Neural cell (in vitro differentiated cells): ENCODE data around the gene PTPRT.

ENCODE experiments used
- CTCF ChIP-seq: fragments of 450-650 bp; IDR thresholded peaks from 2 replicates; pipeline ENCODE4 v1.5.1; 2014; ENCODE audit warnings: antibody characterized with exemption, mild to moderate bottlenecking, moderate library complexity; ENCODE audit not compliant: poor library complexity, severe bottlenecking
- EZH2 ChIP-seq: fragments of 200-600, 300-800 bp; shearing (Covaris generic), sonication (generic); IDR thresholded peaks from 2 replicates; pipeline ENCODE4 v1.6.1; 2014; ENCODE audit warnings: antibody characterized with exemption, low read length, borderline replicate concordance, mild to moderate bottlenecking; ENCODE audit not compliant: insufficient read depth, poor library complexity, severe bottlenecking
- POLR2AphosphoS5 ChIP-seq: IDR thresholded peaks from 2 replicates; pipeline ENCODE4 v1.6.1; 2012
- RAD21 ChIP-seq: fragments of 450-650 bp; conservative IDR thresholded peaks from 2 replicates; pipeline ENCODE4 v1.6.1; 2014; ENCODE audit warnings: antibody characterized with exemption, mild to moderate bottlenecking, moderate library complexity
- REST ChIP-seq: IDR thresholded peaks from 2 replicates; pipeline ENCODE4 v1.6.1; 2012; ENCODE audit warnings: borderline replicate concordance
- SMC3 ChIP-seq: fragments of 450-650 bp; conservative IDR thresholded peaks from 2 replicates; pipeline ENCODE4 v1.6.1; 2014; ENCODE audit warnings: antibody characterized with exemption, mild to moderate bottlenecking, moderate library complexity; ENCODE audit not compliant: poor library complexity
- TAF1 ChIP-seq: IDR thresholded peaks from 2 replicates; pipeline ENCODE4 v1.6.1; 2012; ENCODE audit warnings: low read depth

GRCh38 chr20:42093041-42093440 is 1096.7 kb downstream of the PTPRT start:
- no peak for TF ChIP-seq REST
- no peak for TF ChIP-seq CTCF
- no peak for TF ChIP-seq POLR2AphosphoS5
- no peak for TF ChIP-seq EZH2
- TF ChIP-seq TAF1, result no peak
- no peak for TF ChIP-seq RAD21
- TF ChIP-seq SMC3, result no peak
